ENCODE measurements around the gene CFAP97D1. TPM values are rescaled to one million over a fixed set of nuclear protein-coding genes. Genes with fewer than 3 reads are reported as not detected.

The CFAP97D1 gene
- total and polyA plus RNA-seq, 2 experiments from 2014 or later = 0.07 to 0.10 TPM

DNA sequence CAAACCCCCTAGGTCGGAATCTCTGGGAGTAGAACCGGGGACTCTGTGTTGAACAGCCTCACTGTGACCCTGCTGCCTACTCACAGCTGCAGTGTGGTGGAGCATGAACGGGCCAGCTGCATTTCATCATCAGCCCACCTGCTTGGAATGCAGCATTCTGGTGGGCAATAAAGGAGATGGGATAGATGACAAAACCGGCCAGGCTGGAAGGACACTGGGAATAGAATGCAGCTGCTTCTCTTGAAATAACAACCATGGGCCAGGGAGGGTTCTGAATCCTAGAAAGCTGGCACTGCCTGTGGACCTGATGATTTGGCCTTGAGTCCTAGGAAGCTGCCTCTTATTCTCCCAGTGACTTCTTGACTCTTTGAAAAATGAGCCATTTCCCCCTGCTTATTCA is 23.5 kb downstream of the CFAP97D1 start:
- Histone ChIP-seq H3K4me1 (ENCODE audit: insufficient read depth) (peaks cover 37% of the 10 kb centered on the region), H3K4me3 (peak overlapping the region; percentile 30), H3K4me2 (peak overlapping the region; percentile 42), H4K20me1 (replicated peaks; ENCODE audit: insufficient read depth) (no peaks in the 10 kb centered on the region), H3K27ac (ENCODE audit: low read depth) (peak overlapping the region; percentile 79), H3F3A (replicated peaks; ENCODE audit: low read depth) (no peaks in the 10 kb centered on the region; the same call in 1 of the 2 replicates), H2AFZ (no peak overlapping the region), H3K79me2 (replicated peaks; ENCODE audit: insufficient read depth) (no peaks in the 10 kb centered on the region), H3K9me2 (ENCODE audit: insufficient read depth) (no peaks in the 10 kb centered on the region), H3K27me3 (ENCODE audit: insufficient read depth) (no peaks in the 10 kb centered on the region), H3K36me3 (ENCODE audit: insufficient read depth) (no peaks in the 10 kb centered on the region)
- DNase-seq (ENCODE audit: low spot score) = peak; percentile 71
- Mint-ChIP-seq H3K9me3 (peaks cover 10% of the 10 kb centered on the region), H3K27me3 (ENCODE audit: insufficient read depth, low read depth, poor library complexity) (peaks cover 3% of the 10 kb centered on the region), H3K27ac (peak overlapping the region; percentile 63; the same call in 1 of the 2 replicates), H3K36me3 (ENCODE audit: low read depth) (peaks cover 26% of the 10 kb centered on the region; the same call in 2 of the 3 replicates), H3K4me3 (peak overlapping the region; percentile 36; the same call in 2 of the 3 replicates), H3K4me1 (peaks cover 39% of the 10 kb centered on the region)
- peak; percentile 86 for ATAC-seq
- TF ChIP-seq, protein P1, sequence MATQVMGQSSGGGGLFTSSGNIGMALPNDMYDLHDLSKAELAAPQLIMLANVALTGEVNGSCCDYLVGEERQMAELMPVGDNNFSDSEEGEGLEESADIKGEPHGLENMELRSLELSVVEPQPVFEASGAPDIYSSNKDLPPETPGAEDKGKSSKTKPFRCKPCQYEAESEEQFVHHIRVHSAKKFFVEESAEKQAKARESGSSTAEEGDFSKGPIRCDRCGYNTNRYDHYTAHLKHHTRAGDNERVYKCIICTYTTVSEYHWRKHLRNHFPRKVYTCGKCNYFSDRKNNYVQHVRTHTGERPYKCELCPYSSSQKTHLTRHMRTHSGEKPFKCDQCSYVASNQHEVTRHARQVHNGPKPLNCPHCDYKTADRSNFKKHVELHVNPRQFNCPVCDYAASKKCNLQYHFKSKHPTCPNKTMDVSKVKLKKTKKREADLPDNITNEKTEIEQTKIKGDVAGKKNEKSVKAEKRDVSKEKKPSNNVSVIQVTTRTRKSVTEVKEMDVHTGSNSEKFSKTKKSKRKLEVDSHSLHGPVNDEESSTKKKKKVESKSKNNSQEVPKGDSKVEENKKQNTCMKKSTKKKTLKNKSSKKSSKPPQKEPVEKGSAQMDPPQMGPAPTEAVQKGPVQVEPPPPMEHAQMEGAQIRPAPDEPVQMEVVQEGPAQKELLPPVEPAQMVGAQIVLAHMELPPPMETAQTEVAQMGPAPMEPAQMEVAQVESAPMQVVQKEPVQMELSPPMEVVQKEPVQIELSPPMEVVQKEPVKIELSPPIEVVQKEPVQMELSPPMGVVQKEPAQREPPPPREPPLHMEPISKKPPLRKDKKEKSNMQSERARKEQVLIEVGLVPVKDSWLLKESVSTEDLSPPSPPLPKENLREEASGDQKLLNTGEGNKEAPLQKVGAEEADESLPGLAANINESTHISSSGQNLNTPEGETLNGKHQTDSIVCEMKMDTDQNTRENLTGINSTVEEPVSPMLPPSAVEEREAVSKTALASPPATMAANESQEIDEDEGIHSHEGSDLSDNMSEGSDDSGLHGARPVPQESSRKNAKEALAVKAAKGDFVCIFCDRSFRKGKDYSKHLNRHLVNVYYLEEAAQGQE (IDR thresholded peaks at IDR 0.05; ENCODE audit: unreplicated experiment) = no peak
- no peak for TF ChIP-seq NANOG (IDR thresholded peaks at IDR 0.05; ENCODE audit: borderline replicate concordance)
- no peak for TF ChIP-seq EZH2phosphoT487 (IDR thresholded peaks at IDR 0.05; ENCODE audit: unreplicated experiment)
- TF ChIP-seq EZH2 (IDR thresholded peaks at IDR 0.05; ENCODE audit: low read depth, unreplicated experiment) = no peak
- TF ChIP-seq ETS1 (IDR thresholded peaks at IDR 0.05) = no peak
- TF ChIP-seq ZNF331 (CRISPR knock-in tag; IDR thresholded peaks at IDR 0.05; ENCODE audit: low read depth) = no peak
- no peak for TF ChIP-seq ZNF114 (CRISPR knock-in tag; IDR thresholded peaks at IDR 0.05)
- no peak for TF ChIP-seq STAT1 (IDR thresholded peaks at IDR 0.05; ENCODE audit: unreplicated experiment)
- TF ChIP-seq POLR2AphosphoS5 (IDR thresholded peaks at IDR 0.05; ENCODE audit: low read depth) = no peak

- ATAC-seq (no peak), DNase-seq (ENCODE audit: low spot score) (no peak)
- Mint-ChIP-seq H3K36me3 (ENCODE audit: low read depth) (peaks cover 22% of the 10 kb centered on the region; the same call in 2 of the 3 replicates), H3K27me3 (ENCODE audit: insufficient read depth, low read depth, poor library complexity) (peaks cover 3% of the 10 kb centered on the region), H3K27ac (no peak overlapping the region), H3K4me1 (peaks cover 40% of the 10 kb centered on the region), H3K4me3 (no peak overlapping the region), H3K9me3 (no peaks in the 10 kb centered on the region)
- Histone ChIP-seq H3F3A (replicated peaks; ENCODE audit: low read depth) (no peaks in the 10 kb centered on the region; the same call in 1 of the 2 replicates), H3K27me3 (ENCODE audit: insufficient read depth) (no peaks in the 10 kb centered on the region), H2AFZ (no peak overlapping the region), H3K4me3 (no peak overlapping the region; the same call in 1 of the 2 replicates), H4K20me1 (replicated peaks; ENCODE audit: insufficient read depth) (no peaks in the 10 kb centered on the region), H3K4me1 (ENCODE audit: insufficient read depth) (peaks cover 37% of the 10 kb centered on the region), H3K27ac (ENCODE audit: low read depth) (0 out of 2 replicates have a peak overlapping the region, but pooled peaks have one; percentile 79), H3K36me3 (ENCODE audit: insufficient read depth) (no peaks in the 10 kb centered on the region), H3K9me2 (ENCODE audit: insufficient read depth) (no peaks in the 10 kb centered on the region), H3K79me2 (replicated peaks; ENCODE audit: insufficient read depth) (no peaks in the 10 kb centered on the region), H3K4me2 (no peak overlapping the region)
- TF ChIP-seq, protein P1 (IDR thresholded peaks at IDR 0.05; ENCODE audit: unreplicated experiment) = no peak
- TF ChIP-seq JUNB (IDR thresholded peaks at IDR 0.05; ENCODE audit: unreplicated experiment) (no peak), ETS1 (IDR thresholded peaks at IDR 0.05) (no peak), ZNF114 (CRISPR knock-in tag; IDR thresholded peaks at IDR 0.05) (no peak)
Observed at GRCh38 chr17:43805117-43805516, 24.9 kb downstream of the CFAP97D1 start.

Measured in GM23338 (cell line).